IMR-90 (cell line): ENCODE data around the gene LY6G5C. TPM values are rescaled to one million over a fixed set of nuclear protein-coding genes. Genes with fewer than 3 reads are reported as not detected.

Experiments used
- ATAC-seq: fragments of 200-7000 bp; cut with Tn5 transposase; 2 replicates; pipeline ENCODE4 v1.9.1; 2020; ENCODE audit warnings: low read depth, mild to moderate bottlenecking, moderate library complexity
- BruUV-seq: library from RNA; stranded (reverse); fragments of 400-500 nt; replicated peaks from 2 replicates; lab custom pipeline; 2021; lab: Mats Ljungman, UMichigan
- CTCF ChIA-PET: fragments of 300-600 bp; formaldehyde crosslinking; extraction: SDS; loops from one replicate; lab custom pipeline; 2021; ENCODE audit warnings: antibody characterized with exemption; lab: Yijun Ruan, JAX
- POLR2A ChIA-PET: fragments of 300-600 bp; sonication (Branson Sonifier 250); formaldehyde crosslinking; loops from one replicate; lab custom pipeline; 2022; ENCODE audit warnings: antibody characterized with exemption; ENCODE audit not compliant: unreplicated experiment; lab: Charles Lee
- DNase-seq: peaks from one replicate; pipeline ENCODE4 v3.0.0; 2013
- H2AFZ ChIP-seq: replicated peaks from 2 replicates; pipeline ENCODE3; 2013; ENCODE audit warnings: low read length, mild to moderate bottlenecking; ENCODE audit not compliant: poor library complexity
- H2AK5ac ChIP-seq: 2 replicates; pipeline ENCODE4 v1.6.1; 2013; ENCODE audit warnings: low read depth, low read length, inconsistent platforms
- H2AK9ac ChIP-seq: replicated peaks from 2 replicates; pipeline ENCODE3; 2013; ENCODE audit warnings: mild to moderate bottlenecking, low read depth, low read length, moderate library complexity; ENCODE audit not compliant: poor library complexity
- H2BK120ac ChIP-seq: 2 replicates; pipeline ENCODE4 v1.6.1; 2013; ENCODE audit warnings: low read depth, low read length, inconsistent platforms
- H2BK15ac ChIP-seq: 3 replicates; pipeline ENCODE4 v1.6.1; 2013; ENCODE audit warnings: low read depth, low read length, inconsistent platforms
- H2BK20ac ChIP-seq: 2 replicates; pipeline ENCODE4 v1.6.1; 2013; ENCODE audit warnings: low read depth, mild to moderate bottlenecking, inconsistent platforms, low read length, moderate library complexity
- H2BK5ac ChIP-seq: 2 replicates; pipeline ENCODE4 v1.6.1; 2013; ENCODE audit warnings: mild to moderate bottlenecking, low read depth, low read length, inconsistent platforms; ENCODE audit not compliant: poor library complexity, severe bottlenecking
- H3K14ac ChIP-seq: replicated peaks from 2 replicates; pipeline ENCODE4 v1.6.1; 2013; ENCODE audit warnings: low read depth, low read length, inconsistent platforms
- H3K18ac ChIP-seq: 2 replicates; pipeline ENCODE4 v1.6.1; 2013; ENCODE audit warnings: low read depth, low read length, control low read depth
- H3K23ac ChIP-seq: 2 replicates; pipeline ENCODE4 v1.6.1; 2013; ENCODE audit warnings: low read depth, low read length, inconsistent platforms
- H3K27ac ChIP-seq: 2 replicates; pipeline ENCODE4 v1.5.1; 2013; ENCODE audit warnings: mild to moderate bottlenecking, control low read depth, low read length; ENCODE audit not compliant: insufficient read depth
- H3K27me3 ChIP-seq: 2 replicates; pipeline ENCODE4 v1.6.1; 2013; ENCODE audit warnings: low read length; ENCODE audit not compliant: control insufficient read depth, insufficient read depth
- H3K36me3 ChIP-seq: 2 replicates; pipeline ENCODE4 v1.6.1; 2013; ENCODE audit warnings: low read length, mixed read lengths; ENCODE audit not compliant: control insufficient read depth, insufficient read depth
- H3K4ac ChIP-seq: 2 replicates; pipeline ENCODE4 v1.6.1; 2013; ENCODE audit warnings: low read depth, low read length, inconsistent platforms
- H3K4me1 ChIP-seq: 2 replicates; pipeline ENCODE4 v1.6.1; 2013; ENCODE audit warnings: low read length, mixed read lengths; ENCODE audit not compliant: control insufficient read depth, insufficient read depth
- H3K4me2 ChIP-seq: 2 replicates; pipeline ENCODE4 v1.6.1; 2013; ENCODE audit warnings: low read depth, mild to moderate bottlenecking, control low read depth, low read length, moderate library complexity
- H3K4me3 ChIP-seq: 2 replicates; pipeline ENCODE4 v1.5.1; 2013; ENCODE audit warnings: low read depth, mild to moderate bottlenecking, control low read depth, low read length, moderate library complexity; ENCODE audit not compliant: insufficient read depth
- H3K56ac ChIP-seq: 2 replicates; pipeline ENCODE4 v1.6.1; 2013; ENCODE audit warnings: low read length, inconsistent platforms; ENCODE audit not compliant: insufficient read depth; ENCODE audit errors: extremely low read depth
- H3K79me1 ChIP-seq, 2 experiments: 2 replicates each; pipeline ENCODE4 v1.6.1; 2013; ENCODE audit warnings: low read length in 2 of 2, inconsistent platforms in 1 of 2, low read depth in 1 of 2
- H3K9ac ChIP-seq: 2 replicates; pipeline ENCODE4 v1.6.1; 2013; ENCODE audit warnings: low read depth, low read length, control low read depth
- H3K9me1 ChIP-seq: 2 replicates; pipeline ENCODE4 v1.6.1; 2013; ENCODE audit warnings: low read length, inconsistent platforms; ENCODE audit not compliant: insufficient read depth
- H3K9me3 ChIP-seq: 2 replicates; pipeline ENCODE4 v1.6.1; 2013; ENCODE audit warnings: low read length; ENCODE audit not compliant: control insufficient read depth, insufficient read depth
- H4K20me1 ChIP-seq: 2 replicates; pipeline ENCODE4 v1.6.1; 2013; ENCODE audit warnings: low read length, inconsistent platforms; ENCODE audit not compliant: insufficient read depth
- H4K5ac ChIP-seq: 2 replicates; pipeline ENCODE4 v1.6.1; 2013; ENCODE audit warnings: mild to moderate bottlenecking, low read depth, low read length, control low read depth
- H4K8ac ChIP-seq, 2 experiments: 2 replicates each; pipeline ENCODE4 v1.6.1; 2013; ENCODE audit warnings: low read depth in 2 of 2, low read length in 2 of 2, control low read depth in 1 of 2, inconsistent platforms in 1 of 2
- H4K91ac ChIP-seq: 2 replicates; pipeline ENCODE4 v1.6.1; 2013; ENCODE audit warnings: low read depth, low read length, inconsistent platforms; ENCODE audit not compliant: insufficient read depth
- BHLHE40 ChIP-seq: fragments of 150-350 bp; IDR thresholded peaks from 2 replicates; pipeline ENCODE4 v1.6.1; 2016; ENCODE audit warnings: mild to moderate bottlenecking, low read depth, low read length
- ELK1 ChIP-seq: fragments of 150-350 bp; IDR thresholded peaks from 2 replicates; pipeline ENCODE4 v1.6.1; 2016; ENCODE audit warnings: low read depth, mild to moderate bottlenecking, low read length, moderate library complexity, borderline replicate concordance
- FOS ChIP-seq: fragments of 150-350 bp; IDR thresholded peaks from 2 replicates; pipeline ENCODE4 v1.6.1; 2016; ENCODE audit warnings: low read depth, low read length
- MAFK ChIP-seq: IDR thresholded peaks from 2 replicates; pipeline ENCODE4 v1.6.1; 2012; ENCODE audit warnings: low read depth, low read length, improper control_type of control experiment
- NFE2L2 ChIP-seq: fragments of 150-350 bp; IDR thresholded peaks from 2 replicates; pipeline ENCODE4 v1.6.1; 2016; ENCODE audit warnings: low read depth, mild to moderate bottlenecking, low read length
- POLR2A ChIP-seq: IDR thresholded peaks from 2 replicates; pipeline ENCODE4 v1.6.1; 2012; ENCODE audit warnings: mild to moderate bottlenecking, low read depth, low read length
- RCOR1 ChIP-seq: IDR thresholded peaks from 2 replicates; pipeline ENCODE4 v1.6.1; 2012; ENCODE audit warnings: mild to moderate bottlenecking, low read length, improper control_type of control experiment; ENCODE audit not compliant: insufficient replicate concordance
- RFX5 ChIP-seq: IDR thresholded peaks from 2 replicates; pipeline ENCODE4 v1.8.0; 2012; ENCODE audit warnings: low read depth, mild to moderate bottlenecking, low read length, moderate library complexity
- USF2 ChIP-seq: fragments of 150-350 bp; IDR thresholded peaks from 2 replicates; pipeline ENCODE4 v1.6.1; 2017; ENCODE audit warnings: mild to moderate bottlenecking, antibody characterized with exemption, low read length, low read depth
- WGBS, 2 experiments: methylation state at CpG; one replicate each; pipeline versions ENCODE4 v1.1.5 to v1.1.7; 2013; ENCODE audit warnings: missing lambda C conversion rate in 2 of 2; ENCODE audit not compliant: insufficient read length in 1 of 2; ENCODE audit errors: extremely low coverage in 2 of 2; 5-methylcytosine and 5-hydroxymethylcytosine counted together
- dilution Hi-C: fragments of 300-500 bp; cut with HindIII; formaldehyde crosslinking; loops from one replicate; pipeline ENCODE4 v1.14.3; 2018; ENCODE audit warnings: low sequenced_read_pairs; ENCODE audit not compliant: unreplicated experiment
- in situ Hi-C: fragments of 300-500 bp; cut with MboI; formaldehyde crosslinking; loops from 3 replicates; pipeline ENCODE4 v1.14.3; 2019; ENCODE audit warnings: low sequenced_read_pairs, inconsistent platforms, mixed read lengths
- intact Hi-C: fragments of 100-400 bp; cut with micrococcal nuclease; formaldehyde crosslinking; loops from 2 replicates; pipeline ENCODE4 v1.10.0; 2022
- polyA plus RNA-seq, 3 experiments: library from polyadenylated mRNA; depleted of rRNA; stranded (reverse); fragments of >200 nt; gene quantifications; 2 replicates each; pipeline ENCODE4 v1.2.3, GENCODE V29; 2012; ENCODE audit warnings: low replicate concordance in 1 of 3
- total RNA-seq: library from RNA; depleted of rRNA; stranded (reverse); fragments of >200 nt; gene quantifications from 2 replicates; pipeline ENCODE4 v1.2.3, GENCODE V29; 2012

LY6G5C gene
- total and polyA plus RNA-seq, 2 of the 4 experiments (the other 2 are of a cell fraction): 0.18 to 2.0 TPM

- H3K14ac ChIP-seq: no peak overlapping the region
- in situ Hi-C loops (no loop called here), dilution Hi-C loops (no loop called here), intact Hi-C loops (no loop called here)
- POLR2A ChIA-PET: no interaction called here
- no TSS peak for BruUV-seq
- H2BK15ac ChIP-seq: no peak overlapping the region
- H3K23ac ChIP-seq: no peak overlapping the region
- no peaks in the 10 kb centered on the region for H3K9me3 ChIP-seq
- no peak overlapping the region for H3K9ac ChIP-seq
- peaks cover 12 to 19% of the 10 kb centered on the region in 2 experiments for H3K79me1 ChIP-seq
- H2BK20ac ChIP-seq: no peak overlapping the region
- H4K5ac ChIP-seq: no peak overlapping the region
- H2BK120ac ChIP-seq: no peak overlapping the region
- 0 out of 2 replicates have a peak, but pooled peaks cover 7% of the 10 kb centered on the region for H4K20me1 ChIP-seq
- no peak overlapping the region for H2AK9ac ChIP-seq
- no peak overlapping the region for H2BK5ac ChIP-seq
- no peak overlapping the region for H3K18ac ChIP-seq
- CTCF ChIA-PET: no interaction called here
- H3K4me2 ChIP-seq: no peak overlapping the region
- no CpG with 5 or more reads among the region's 6 CpGs for WGBS, 2 experiments
- peaks cover 6% of the 10 kb centered on the region; the same call in 1 of the 2 replicates for H3K27me3 ChIP-seq
- H4K8ac ChIP-seq: no peak overlapping the region
- peaks cover 6% of the 10 kb centered on the region for H3K4me1 ChIP-seq
- H3K27ac ChIP-seq: no peak overlapping the region
- H4K91ac ChIP-seq: no peak overlapping the region
- no peak overlapping the region for H3K4me3 ChIP-seq
- H3K56ac ChIP-seq: no peak overlapping the region
- no peak for ATAC-seq
- H3K9me1 ChIP-seq: peaks cover 8% of the 10 kb centered on the region
- no peak for TF ChIP-seq NFE2L2
- TF ChIP-seq BHLHE40: no peak
- no peak for TF ChIP-seq USF2
- TF ChIP-seq ELK1: no peak
- TF ChIP-seq RCOR1: no peak
- TF ChIP-seq POLR2A: no peak
- no peak for TF ChIP-seq FOS
- no peak for TF ChIP-seq RFX5
- no peak for TF ChIP-seq MAFK
- H3K36me3 ChIP-seq: peaks cover 2% of the 10 kb centered on the region; the same call in 1 of the 2 replicates
- DNase-seq: no peak
- H3K4ac ChIP-seq: no peak overlapping the region
- H2AFZ ChIP-seq: no peak overlapping the region
- no peak overlapping the region for H2AK5ac ChIP-seq
These were observed 25.1 kb upstream of the LY6G5C start for GRCh38 chr6:31705931-31706330.
